HepG2 (cell line): ENCODE results near the gene ENO3. TPM values are rescaled to one million over a fixed set of nuclear protein-coding genes. Genes with fewer than 3 reads are reported as not detected.

ENCODE experiments used
- ADNP ChIP-seq: sonication (generic); formaldehyde crosslinking; IDR thresholded peaks from 2 replicates; pipeline ENCODE4 v1.4.0; 2020; ENCODE audit warnings: missing genetic modification reagents
- CREM ChIP-seq, 2 experiments: sonication (generic) in 1 of 2; formaldehyde crosslinking in 1 of 2; IDR thresholded peaks; 2 replicates each; pipeline versions ENCODE4 v1.4.0 to v1.6.1; 2016 to 2020; ENCODE audit warnings: antibody characterized with exemption in 1 of 2, mild to moderate bottlenecking in 1 of 2, missing genetic modification reagents in 1 of 2
- EP300 ChIP-seq, 3 experiments: sonication (generic) in 1 of 3; formaldehyde crosslinking in 1 of 3; IDR thresholded peaks; 2 replicates each; pipeline versions ENCODE4 v1.5.1 to v1.6.1; 2011 to 2020; ENCODE audit warnings: low read depth in 2 of 3, low read length in 2 of 3, borderline replicate concordance in 1 of 3, improper control_type of control experiment in 1 of 3, mild to moderate bottlenecking in 1 of 3, missing genetic modification reagents in 1 of 3, moderate library complexity in 1 of 3
- FOXA3 ChIP-seq: IDR thresholded peaks from 2 replicates; pipeline ENCODE4 v1.6.1; 2016; ENCODE audit warnings: missing genetic modification reagents, missing compliant biosample characterization
- FOXC1 ChIP-seq: sonication (generic); formaldehyde crosslinking; IDR thresholded peaks from 2 replicates; pipeline ENCODE4 v1.8.0; 2022; ENCODE audit warnings: mild to moderate bottlenecking, missing genetic modification reagents, borderline replicate concordance
- FOXP1 ChIP-seq, 2 experiments: fragments of 450-650 bp in 1 of 2; IDR thresholded peaks; 2 replicates each; pipeline ENCODE4 v1.6.1; 2017 to 2018; ENCODE audit warnings: antibody characterized with exemption in 1 of 2
- ISX ChIP-seq: sonication (generic); formaldehyde crosslinking; conservative IDR thresholded peaks from 2 replicates; pipeline ENCODE4 v1.5.0; 2020; ENCODE audit warnings: missing genetic modification reagents
- KDM6A ChIP-seq: IDR thresholded peaks from 2 replicates; pipeline ENCODE4 v1.6.1; 2016; ENCODE audit warnings: low read depth
- MXD4 ChIP-seq: IDR thresholded peaks from 2 replicates; pipeline ENCODE4 v1.6.1; 2016; ENCODE audit warnings: mild to moderate bottlenecking, missing biosample characterization, missing genetic modification reagents
- MYPOP ChIP-seq: sonication (generic); formaldehyde crosslinking; IDR thresholded peaks from 2 replicates; pipeline ENCODE4 v1.8.1; 2023; ENCODE audit warnings: mild to moderate bottlenecking, moderate library complexity, missing genetic modification reagents
- RBM39 ChIP-seq: fragments of 200-400 bp; formaldehyde crosslinking; IDR thresholded peaks from one replicate; pipeline ENCODE4 v1.6.1; 2018; ENCODE audit warnings: antibody characterized with exemption, mild to moderate bottlenecking, low read depth, low read length; ENCODE audit not compliant: poor library complexity, severe bottlenecking
- SOX5 ChIP-seq: IDR thresholded peaks from 2 replicates; pipeline ENCODE4 v1.6.1; 2016; ENCODE audit warnings: borderline replicate concordance
- SP1 ChIP-seq, 2 experiments: fragments of 450-650 bp in 1 of 2; sonication (generic) in 1 of 2; formaldehyde crosslinking in 1 of 2; IDR thresholded peaks; 2 replicates each; pipeline versions ENCODE4 v1.4.0 to v1.6.1; 2016 to 2020; ENCODE audit warnings: missing genetic modification reagents in 1 of 2
- TSC22D2 ChIP-seq: sonication (generic); formaldehyde crosslinking; IDR thresholded peaks from 2 replicates; pipeline ENCODE4 v1.5.1; 2020; ENCODE audit warnings: missing genetic modification reagents, mild to moderate bottlenecking, borderline replicate concordance
- ZHX2 ChIP-seq, 2 experiments: sonication (generic) in 1 of 2; formaldehyde crosslinking in 1 of 2; IDR thresholded peaks; 2 replicates each; pipeline versions ENCODE4 v1.6.1 to v1.9.0; 2014 to 2022; ENCODE audit warnings: antibody characterized with exemption in 1 of 2, borderline replicate concordance in 1 of 2, inconsistent platforms in 1 of 2, low read depth in 1 of 2, missing genetic modification reagents in 1 of 2
- ZNF124 ChIP-seq: sonication (generic); formaldehyde crosslinking; IDR thresholded peaks from 2 replicates; pipeline ENCODE4 v1.4.0; 2020; ENCODE audit warnings: missing genetic modification reagents
- ZNF441 ChIP-seq: sonication (generic); formaldehyde crosslinking; IDR thresholded peaks from 2 replicates; pipeline ENCODE4 v1.7.0; 2021; ENCODE audit warnings: missing genetic modification reagents, borderline replicate concordance
- ZNF567 ChIP-seq: sonication (generic); formaldehyde crosslinking; IDR thresholded peaks from 2 replicates; pipeline ENCODE4 v1.8.1; 2023; ENCODE audit warnings: mild to moderate bottlenecking, missing genetic modification reagents, borderline replicate concordance
- ZNF720 ChIP-seq: sonication (generic); formaldehyde crosslinking; IDR thresholded peaks from 2 replicates; pipeline ENCODE4 v1.4.0; 2020; ENCODE audit warnings: missing genetic modification reagents
- ZNF777 ChIP-seq: sonication (generic); formaldehyde crosslinking; IDR thresholded peaks from 2 replicates; pipeline ENCODE4 v1.4.0; 2020; ENCODE audit warnings: missing genetic modification reagents
- polyA plus RNA-seq, 8 experiments: library from polyadenylated mRNA; depleted of rRNA in 3 of 8; stranded (reverse) in 7 of 8; unstranded in 1 of 8; fragments of >200 nt; fragmentation: Illumina TruSeq in 4 of 8; extraction: Trizol in 4 of 8; gene quantifications; 2 replicates each; pipeline versions ENCODE4 v1.2.1 to v1.2.3, GENCODE V29; 2011 to 2016; ENCODE audit warnings: low read depth in 4 of 8, missing spikeins in 1 of 8, mixed read lengths in 1 of 8; ENCODE audit not compliant: insufficient read depth in 1 of 8
- total RNA-seq, 5 experiments: library from RNA; depleted of rRNA; stranded (reverse); fragments of >200 nt; fragmentation: Illumina TruSeq; extraction: Trizol; gene quantifications; 2 replicates each; pipeline ENCODE4 v1.2.3, GENCODE V29; 2016; ENCODE audit warnings: low read depth in 1 of 5

Gene ENO3
- total and polyA plus RNA-seq, 2 of the 13 experiments (the other 11 are each of a cell fraction or from before 2014, with no cell fraction given), result 59.8 to 69.8 TPM

- TF ChIP-seq ZNF720 (CRISPR knock-in tag) (no peak), ZNF777 (CRISPR knock-in tag) (no peak), FOXA3 (no peak), RBM39 (no peak), KDM6A (CRISPR knock-in tag) (no peak), TSC22D2 (CRISPR knock-in tag) (no peak), EP300 (IDR thresholded peaks at IDR 0.05; ENCODE audit: low read depth in 2 of 2, low read length in 2 of 2) (no peak), EP300 (CRISPR knock-in tag; IDR thresholded peaks at IDR 0.05; ENCODE audit: borderline replicate concordance) (no peak), ISX (no peak), ZNF124 (CRISPR knock-in tag) (no peak), SP1 (IDR thresholded peaks at IDR 0.05) (no peak), SP1 (CRISPR knock-in tag; IDR thresholded peaks at IDR 0.05) (no peak), ADNP (no peak), ZNF567 (CRISPR knock-in tag) (no peak), SOX5 (CRISPR knock-in tag) (no peak), CREM (IDR thresholded peaks at IDR 0.05) (no peak), CREM (CRISPR knock-in tag; IDR thresholded peaks at IDR 0.05) (no peak), FOXP1 (IDR thresholded peaks at IDR 0.05) (no peak), FOXP1 (CRISPR knock-in tag; IDR thresholded peaks at IDR 0.05) (no peak), MYPOP (CRISPR knock-in tag) (no peak), MXD4 (CRISPR knock-in tag) (no peak), ZNF441 (CRISPR knock-in tag) (no peak), ZHX2 (IDR thresholded peaks at IDR 0.05; ENCODE audit: low read depth) (no peak), ZHX2 (CRISPR knock-in tag; IDR thresholded peaks at IDR 0.05; ENCODE audit: borderline replicate concordance) (no peak), FOXC1 (0 out of 2 replicates have a peak, but pooled peaks have one; percentile 20)
These were observed 29.8 kb downstream of the ENO3 start (continued) for GRCh38 chr17:4980644-4981216.
